Activated naive CD8-positive, alpha-beta T cell treated with anti-CD3 and anti-CD28 coated beads, Interleukin-2, amount 50 U/mL, for 24 hours (primary cell): Measurements from ENCODE around the gene IL17F.
"Not testable (repeated sequence)": the region's sequence is repeated elsewhere in the genome, so short reads cannot be mapped to it uniquely, and the experiment has no call there.

ENCODE experiments used
- ATAC-seq: fragments of 150-1000 bp; cut with Tn5 transposase; one replicate; pipeline ENCODE4 v1.10.0; 2021
- DNase-seq: peaks from one replicate; pipeline ENCODE4 v3.0.0; 2021
- H3K27ac Mint-ChIP-seq: one replicate; pipeline ENCODE4 v1.8.0; 2021; ENCODE audit warnings: mild to moderate bottlenecking, mixed read lengths
- H3K27me3 Mint-ChIP-seq: one replicate; pipeline ENCODE4 v1.8.0; 2021; ENCODE audit warnings: mixed read lengths
- H3K36me3 Mint-ChIP-seq: one replicate; pipeline ENCODE4 v1.8.0; 2021; ENCODE audit warnings: low read depth, mixed read lengths
- H3K4me1 Mint-ChIP-seq: one replicate; pipeline ENCODE4 v1.8.0; 2021; ENCODE audit warnings: mixed read lengths
- H3K4me3 Mint-ChIP-seq: one replicate; pipeline ENCODE4 v1.8.0; 2021; ENCODE audit warnings: mild to moderate bottlenecking, moderate library complexity, mixed read lengths
- H3K9me3 Mint-ChIP-seq: one replicate; pipeline ENCODE4 v1.8.0; 2021; ENCODE audit warnings: mixed read lengths

The IL17F gene

DNA sequence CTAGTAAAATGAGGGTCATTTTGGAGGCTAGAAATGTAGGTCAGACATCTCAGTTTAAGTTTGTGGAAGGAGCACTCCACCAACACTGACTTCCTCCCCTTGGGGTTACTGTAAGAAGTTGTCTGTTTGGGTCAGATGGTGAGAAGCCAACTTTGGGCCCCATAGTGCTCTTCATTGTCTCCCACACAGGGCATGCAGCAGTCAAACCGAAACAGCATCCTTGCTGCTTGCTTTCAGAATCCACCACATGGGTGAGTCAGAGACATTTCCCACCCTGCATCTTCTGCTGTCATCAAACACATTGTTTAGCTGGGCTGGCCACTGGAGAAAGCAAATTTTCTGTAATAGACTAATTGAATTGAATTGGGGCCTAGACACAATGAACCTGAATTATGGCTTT is 16.8 kb downstream of the IL17F start:
- Mint-ChIP-seq H3K9me3 (no peaks in the 10 kb centered on the region), H3K27me3 (peaks cover 49% of the 10 kb centered on the region), H3K4me3 (no peak overlapping the region), H3K4me1 (peaks cover 35% of the 10 kb centered on the region), H3K27ac (peak overlapping the region; percentile 16), H3K36me3 (no peaks in the 10 kb centered on the region)
- DNase-seq (peak; percentile 72), ATAC-seq (peak; percentile 95)

DNA sequence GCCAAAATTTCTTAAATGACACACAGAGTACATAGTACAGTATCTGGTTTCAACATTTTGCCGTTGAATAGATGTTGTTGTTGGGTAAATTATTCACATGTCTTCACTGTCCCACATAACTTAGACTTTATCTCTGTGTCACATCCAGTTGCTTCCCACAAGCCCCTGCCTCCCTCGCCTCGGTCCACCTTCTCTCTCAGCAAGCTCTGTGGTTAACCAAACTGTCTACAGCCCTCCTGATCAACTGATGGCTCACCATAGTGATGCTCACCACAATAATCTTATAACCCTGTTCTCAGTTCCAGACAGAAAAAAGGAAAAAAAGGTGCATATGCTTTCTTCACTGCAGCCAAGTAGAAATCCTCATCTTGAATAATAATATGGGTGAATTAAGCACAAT is 23.0 kb downstream of the IL17F start:
- ATAC-seq = peak; percentile 95
- Mint-ChIP-seq H3K9me3 (no peaks in the 10 kb centered on the region), H3K36me3 (no peaks in the 10 kb centered on the region), H3K27ac (peak overlapping the region; percentile 2), H3K27me3 (peaks cover 55% of the 10 kb centered on the region), H3K4me1 (peaks cover 14% of the 10 kb centered on the region), H3K4me3 (no peak overlapping the region)
- DNase-seq = peak; percentile 37

DNA sequence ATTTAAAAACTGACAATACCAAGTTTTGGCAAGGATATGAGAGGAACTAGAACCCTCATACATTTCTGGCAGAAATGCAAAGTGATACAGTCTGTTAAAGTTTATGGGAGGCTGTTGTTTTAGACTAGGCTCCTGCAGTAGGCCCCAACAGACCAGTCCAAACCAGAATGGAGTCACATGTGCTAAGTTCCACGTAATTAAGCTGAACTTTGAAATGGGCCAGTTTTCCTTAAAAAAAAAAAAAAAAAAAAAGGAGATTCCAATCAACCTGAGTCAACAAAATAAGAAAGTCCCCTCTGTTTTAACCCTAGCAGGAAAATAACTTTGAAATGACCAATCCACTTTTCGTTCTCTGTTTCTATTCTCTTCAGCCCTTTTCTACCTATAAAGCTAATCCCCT is 26.5 kb downstream of the IL17F start:
- no peak for ATAC-seq
- H3K36me3 Mint-ChIP-seq = no peaks in the 10 kb centered on the region
- H3K27me3 Mint-ChIP-seq = peaks cover 32% of the 10 kb centered on the region
- H3K4me3 Mint-ChIP-seq = no peak overlapping the region
- no peak for DNase-seq
- no peak overlapping the region for H3K27ac Mint-ChIP-seq
- H3K4me1 Mint-ChIP-seq = peaks cover 17% of the 10 kb centered on the region
- H3K9me3 Mint-ChIP-seq = no peaks in the 10 kb centered on the region

DNA sequence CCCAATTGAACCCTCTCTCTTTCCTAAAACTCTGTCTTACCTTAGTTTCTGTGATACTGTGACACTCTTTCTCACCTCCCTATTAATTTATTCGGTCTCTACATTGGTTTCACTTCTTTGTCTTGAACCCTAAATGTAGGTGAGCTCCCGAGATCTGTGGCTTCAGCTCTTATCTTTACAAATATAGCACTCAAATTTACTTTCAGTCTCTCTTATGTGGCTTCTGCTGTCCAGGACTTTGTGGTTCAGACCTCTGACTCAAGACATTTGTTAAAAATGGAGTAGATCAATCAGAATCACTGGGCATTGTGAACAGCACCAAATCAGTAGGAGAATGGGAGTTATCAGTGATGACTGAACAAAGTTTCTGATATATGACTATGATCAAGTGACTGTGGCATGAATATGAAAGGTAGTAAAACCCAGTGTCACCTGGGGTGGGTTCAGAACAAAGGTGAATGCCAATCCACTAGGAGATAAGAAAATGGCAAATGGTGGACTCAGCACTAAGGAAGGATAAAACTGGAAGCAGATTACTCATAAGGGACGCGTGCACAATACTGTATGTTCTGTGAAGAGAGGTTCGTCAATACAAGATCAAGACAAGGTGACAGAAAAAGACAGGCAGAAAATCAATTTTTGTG is 27.2 kb downstream of the IL17F start:
- H3K27ac Mint-ChIP-seq = no peak overlapping the region
- H3K4me1 Mint-ChIP-seq = peaks cover 18% of the 10 kb centered on the region
- no peak overlapping the region for H3K4me3 Mint-ChIP-seq
- no peaks in the 10 kb centered on the region for H3K36me3 Mint-ChIP-seq
- ATAC-seq (no peak), DNase-seq (no peak)
- peaks cover 34% of the 10 kb centered on the region for H3K27me3 Mint-ChIP-seq
- no peaks in the 10 kb centered on the region for H3K9me3 Mint-ChIP-seq

DNA sequence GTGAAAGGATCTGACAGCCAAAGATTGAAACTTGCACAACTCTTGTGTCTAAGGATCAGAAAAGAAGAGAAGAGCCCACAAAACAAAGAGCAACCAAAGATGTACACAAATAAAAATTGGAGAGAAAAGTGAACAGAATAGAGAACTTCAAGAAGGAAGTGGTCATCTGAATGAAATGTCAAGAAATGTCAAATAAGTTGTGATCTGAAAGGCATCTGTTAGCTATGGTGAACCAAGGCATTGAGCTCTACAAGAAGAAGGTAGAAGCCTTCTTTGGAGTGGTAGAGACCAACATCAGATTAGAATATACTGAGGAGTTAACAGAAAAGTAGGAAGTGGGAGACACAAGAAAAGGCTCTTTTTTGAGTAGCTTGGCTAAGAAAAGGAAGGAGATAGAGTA is 28.5 kb downstream of the IL17F start:
- DNase-seq (no peak), ATAC-seq (no peak)
- Mint-ChIP-seq H3K4me1 (peaks cover 10% of the 10 kb centered on the region), H3K4me3 (no peak overlapping the region), H3K27ac (no peak overlapping the region), H3K27me3 (peaks cover 34% of the 10 kb centered on the region), H3K36me3 (no peaks in the 10 kb centered on the region), H3K9me3 (no peaks in the 10 kb centered on the region)

DNA sequence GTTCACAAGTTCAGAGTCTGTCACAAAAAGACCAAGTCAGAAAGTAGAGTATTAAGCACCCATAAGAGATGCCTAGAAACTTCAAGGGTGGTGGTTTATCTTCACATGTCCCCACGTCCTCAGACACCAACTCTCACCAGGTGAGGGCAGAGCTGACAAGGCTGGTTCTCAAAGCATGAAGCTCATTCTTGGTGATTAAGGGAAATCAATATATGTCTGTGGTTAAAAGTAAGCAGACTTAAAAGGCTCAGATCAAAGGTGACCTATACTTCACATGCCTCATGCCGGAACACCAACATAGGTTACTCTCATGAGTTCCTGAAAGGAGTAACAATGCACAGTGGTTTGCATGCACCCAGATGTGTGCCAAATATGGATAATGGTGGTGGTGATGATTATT is 31.2 kb downstream of the IL17F start:
- Mint-ChIP-seq H3K9me3 (no peaks in the 10 kb centered on the region), H3K36me3 (no peaks in the 10 kb centered on the region), H3K4me3 (no peak overlapping the region), H3K27ac (no peak overlapping the region), H3K27me3 (peaks cover 27% of the 10 kb centered on the region), H3K4me1 (peaks cover 7% of the 10 kb centered on the region)
- DNase-seq (no peak), ATAC-seq (peak; percentile 82)

DNA sequence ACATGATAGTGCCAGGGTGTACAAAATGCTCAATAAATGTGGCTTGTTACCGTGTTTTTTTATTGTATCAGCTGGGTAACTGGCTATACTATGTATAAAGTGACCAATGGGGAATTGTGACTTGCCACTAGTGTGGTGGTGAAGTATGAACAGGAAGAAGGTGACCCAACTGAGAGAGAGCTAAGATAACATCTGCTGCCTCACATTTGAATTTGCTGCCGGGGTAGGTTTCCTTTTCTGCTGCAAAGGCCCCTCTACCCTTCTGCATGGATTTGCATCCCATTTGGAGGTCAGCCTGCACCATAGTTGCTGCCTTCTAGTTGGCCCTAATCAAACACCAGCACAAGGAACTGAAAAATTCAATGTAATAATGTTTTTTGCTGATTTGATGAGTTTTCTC is 34.1 kb downstream of the IL17F start:
- H3K4me3 Mint-ChIP-seq = no peak overlapping the region
- DNase-seq (no peak), ATAC-seq (no peak)

DNA sequence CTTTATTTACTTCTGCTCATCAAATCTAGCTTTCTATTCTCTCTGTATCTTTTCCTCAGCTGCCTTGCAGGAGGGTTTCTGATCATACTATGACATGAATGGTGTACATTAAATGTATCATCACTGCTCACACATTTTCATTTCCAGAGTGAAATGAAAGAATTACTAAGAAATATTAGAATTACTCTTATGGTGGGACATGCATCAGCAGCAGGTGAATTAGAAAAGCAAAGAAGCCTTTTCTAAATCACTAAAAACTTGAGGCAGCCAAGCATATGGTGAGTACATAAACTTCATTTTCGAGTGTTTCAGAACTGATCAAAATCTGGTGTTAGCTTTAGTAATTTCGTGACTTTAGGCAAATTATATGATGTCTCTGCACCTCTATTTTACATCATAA is 34.5 kb downstream of the IL17F start:
- no peak for DNase-seq
- H3K36me3 Mint-ChIP-seq = no peaks in the 10 kb centered on the region
- ATAC-seq = no peak

More for the DNA sequence above, 34.1 kb downstream of the IL17F start:
- Mint-ChIP-seq H3K36me3 (no peaks in the 10 kb centered on the region), H3K27ac (no peak overlapping the region), H3K9me3 (no peaks in the 10 kb centered on the region), H3K27me3 (peaks cover 30% of the 10 kb centered on the region), H3K4me1 (peaks cover 7% of the 10 kb centered on the region)

DNA sequence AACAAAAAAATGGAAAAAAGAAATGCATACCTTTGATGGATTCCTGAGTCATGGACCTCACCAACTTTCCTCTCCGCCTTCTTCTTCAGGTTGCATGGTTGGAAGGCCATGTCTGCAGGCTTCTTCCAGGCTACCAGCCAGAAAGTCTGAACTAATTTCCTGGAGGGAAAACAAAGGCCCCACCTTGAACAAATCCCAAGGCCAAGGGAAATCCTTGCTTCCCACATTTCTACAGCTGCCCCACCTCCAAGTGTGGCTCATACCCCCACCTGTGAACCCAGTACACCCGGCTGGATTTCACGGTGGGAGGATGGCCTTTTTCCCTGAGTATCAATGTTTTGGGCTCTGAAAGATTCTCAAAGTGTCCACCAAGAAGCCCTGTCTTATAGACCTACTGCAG is 35.7 kb downstream of the IL17F start:
- no peaks in the 10 kb centered on the region for H3K36me3 Mint-ChIP-seq
- peaks cover 7% of the 10 kb centered on the region for H3K4me1 Mint-ChIP-seq
- H3K4me3 Mint-ChIP-seq = no peak overlapping the region
- ATAC-seq = no peak
- H3K27me3 Mint-ChIP-seq = peaks cover 30% of the 10 kb centered on the region
- H3K27ac Mint-ChIP-seq = no peak overlapping the region
- DNase-seq = no peak
- H3K9me3 Mint-ChIP-seq = no peaks in the 10 kb centered on the region

More for the DNA sequence above, 34.5 kb downstream of the IL17F start:
- H3K9me3 Mint-ChIP-seq = no peaks in the 10 kb centered on the region
- H3K27ac Mint-ChIP-seq = no peak overlapping the region
- peaks cover 30% of the 10 kb centered on the region for H3K27me3 Mint-ChIP-seq
- H3K4me1 Mint-ChIP-seq = peaks cover 7% of the 10 kb centered on the region
- no peak overlapping the region for H3K4me3 Mint-ChIP-seq

DNA sequence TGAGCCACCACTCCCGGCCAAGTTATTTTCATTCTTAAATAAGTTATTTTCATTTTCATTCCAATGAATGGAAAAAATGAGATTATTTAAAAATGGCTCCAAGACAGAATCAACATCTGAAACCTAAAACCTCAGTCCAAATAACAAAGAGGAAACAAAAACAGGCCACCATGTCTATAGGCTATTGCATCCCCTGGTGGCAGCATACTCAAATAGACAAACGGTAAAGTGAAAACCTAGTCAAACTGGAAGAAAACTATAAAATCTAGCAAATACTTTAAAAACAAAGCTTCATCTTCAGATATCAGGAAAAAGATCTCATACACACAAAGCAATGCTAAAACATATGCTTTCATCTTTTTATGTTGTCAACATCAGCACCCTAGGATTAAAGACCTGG is 37.2 kb downstream of the IL17F start:
- H3K36me3 Mint-ChIP-seq = no peaks in the 10 kb centered on the region

DNA sequence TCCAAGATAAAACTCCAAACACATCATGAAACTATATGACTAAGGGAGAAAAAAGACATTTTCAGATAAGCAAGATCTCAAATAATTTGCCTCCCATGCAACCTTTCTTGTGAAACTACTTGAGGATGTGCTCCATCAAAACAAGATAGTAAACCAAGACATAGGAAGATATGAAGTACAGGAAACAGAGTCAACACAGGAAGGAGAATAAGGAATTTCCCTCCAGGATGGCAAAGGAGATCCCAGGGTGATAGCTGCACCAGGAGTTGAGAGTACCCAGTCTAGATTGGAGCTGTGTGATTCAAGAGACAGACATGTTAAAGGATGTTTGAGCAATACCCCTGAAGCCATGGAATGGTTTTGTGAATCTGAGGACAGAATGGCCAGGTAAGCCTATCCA is 42.8 kb downstream of the IL17F start:
- peaks cover 11% of the 10 kb centered on the region for H3K36me3 Mint-ChIP-seq
- peaks cover 30% of the 10 kb centered on the region for H3K9me3 Mint-ChIP-seq
- H3K4me1 Mint-ChIP-seq = peaks cover 15% of the 10 kb centered on the region
- ATAC-seq (no peak), DNase-seq (no peak)
- no peak overlapping the region for H3K27ac Mint-ChIP-seq
- no peak overlapping the region for H3K4me3 Mint-ChIP-seq
- peaks cover 34% of the 10 kb centered on the region for H3K27me3 Mint-ChIP-seq

More for the DNA sequence above, 37.2 kb downstream of the IL17F start:
- Mint-ChIP-seq H3K9me3 (no peaks in the 10 kb centered on the region), H3K27me3 (peaks cover 22% of the 10 kb centered on the region), H3K27ac (no peak overlapping the region), H3K4me3 (no peak overlapping the region), H3K4me1 (no peaks in the 10 kb centered on the region)
- ATAC-seq (no peak), DNase-seq (no peak)

DNA sequence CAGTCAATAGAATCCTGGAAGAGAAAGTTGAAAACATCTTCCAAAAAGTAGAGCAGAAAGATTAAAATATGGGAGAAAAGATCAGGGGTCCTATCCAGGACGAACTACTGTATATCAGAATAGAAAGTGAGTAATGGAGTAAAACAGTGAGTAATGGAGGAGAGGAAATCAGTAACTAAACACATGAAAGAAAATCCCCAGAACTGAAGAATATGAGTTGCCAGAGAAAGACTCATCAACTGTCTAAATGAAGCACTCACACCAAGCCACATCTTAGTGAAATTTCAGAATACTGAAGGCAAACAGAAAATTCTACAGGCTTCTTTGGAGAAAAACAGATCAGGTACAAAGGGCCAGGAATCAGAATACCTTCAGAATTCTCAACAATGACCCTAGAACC is 43.3 kb downstream of the IL17F start:
- Mint-ChIP-seq H3K4me1 (peaks cover 15% of the 10 kb centered on the region), H3K27me3 (peaks cover 34% of the 10 kb centered on the region), H3K4me3 (no peak overlapping the region), H3K9me3 (peaks cover 30% of the 10 kb centered on the region), H3K36me3 (peaks cover 11% of the 10 kb centered on the region), H3K27ac (no peak overlapping the region)
- ATAC-seq = peak; percentile 65
- no peak for DNase-seq

DNA sequence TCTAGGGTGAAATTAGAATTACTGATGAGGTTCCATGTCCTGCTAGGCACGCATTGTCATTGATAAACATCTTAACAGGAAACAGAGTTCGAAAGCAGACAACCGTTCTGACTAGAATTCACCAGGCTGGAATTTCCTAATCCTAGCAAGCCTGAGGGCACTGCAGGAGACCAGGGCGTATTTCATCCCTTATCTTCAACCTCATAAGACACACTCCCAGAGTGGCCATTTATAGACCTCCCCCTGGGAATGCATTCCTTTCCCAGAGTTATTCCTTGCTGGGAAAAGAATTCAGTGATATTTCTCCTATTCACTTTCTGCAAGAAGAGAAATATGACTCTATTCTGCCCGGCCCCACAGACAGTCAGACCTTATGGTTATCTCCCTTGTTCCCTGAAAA is 44.2 kb downstream of the IL17F start:
- H3K27ac Mint-ChIP-seq, H3K4me3 Mint-ChIP-seq, DNase-seq, ATAC-seq: not testable (repeated sequence)
- Mint-ChIP-seq H3K27me3 (peaks cover 39% of the 10 kb centered on the region), H3K36me3 (peaks cover 11% of the 10 kb centered on the region), H3K4me1 (peaks cover 15% of the 10 kb centered on the region), H3K9me3 (peaks cover 30% of the 10 kb centered on the region)

DNA sequence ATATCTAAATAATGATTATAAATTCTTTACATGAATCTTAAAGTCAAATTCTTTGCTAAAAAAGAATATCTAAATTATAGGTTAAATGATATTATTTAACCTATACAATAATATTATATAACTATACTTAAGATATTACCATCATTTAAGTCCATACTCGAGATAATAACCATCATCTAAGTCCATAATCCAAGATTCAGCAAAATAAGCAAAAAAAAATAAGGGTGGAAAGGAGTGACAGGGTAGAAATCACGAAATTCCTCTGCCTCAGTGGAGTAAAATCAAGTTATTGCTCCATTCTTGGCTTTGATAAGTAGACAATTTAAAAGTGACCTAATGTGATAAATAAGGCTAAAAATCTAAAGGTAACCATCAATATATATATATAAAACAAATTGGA is 48.4 kb downstream of the IL17F start:
- H3K9me3 Mint-ChIP-seq = peaks cover 23% of the 10 kb centered on the region
- H3K4me1 Mint-ChIP-seq = peaks cover 4% of the 10 kb centered on the region
- H3K36me3 Mint-ChIP-seq = peaks cover 11% of the 10 kb centered on the region
- DNase-seq = no peak
- H3K4me3 Mint-ChIP-seq = no peak overlapping the region
- H3K27ac Mint-ChIP-seq = no peak overlapping the region
- ATAC-seq = no peak
- H3K27me3 Mint-ChIP-seq = peaks cover 44% of the 10 kb centered on the region

DNA sequence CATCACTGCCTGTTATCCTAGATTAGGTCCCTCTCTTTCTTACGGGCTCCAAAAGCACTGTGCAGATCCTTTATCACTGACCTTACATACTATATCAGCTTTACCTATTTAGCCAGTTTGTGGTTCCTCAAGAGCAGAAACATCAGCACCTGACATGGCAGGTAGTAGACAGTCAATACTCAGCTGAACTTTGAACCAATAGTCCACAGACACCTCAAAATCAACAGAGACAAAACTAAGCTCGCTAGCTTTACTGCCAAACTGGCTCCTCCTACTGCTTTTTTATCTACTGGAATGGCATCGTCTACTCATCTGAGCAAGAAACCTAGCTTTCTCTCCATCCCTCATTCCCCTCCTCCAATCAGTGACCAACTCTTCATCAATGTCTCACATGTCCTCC is 52.5 kb downstream of the IL17F start:
- no peaks in the 10 kb centered on the region for H3K9me3 Mint-ChIP-seq
- H3K4me3 Mint-ChIP-seq = no peak overlapping the region
- no peak overlapping the region for H3K27ac Mint-ChIP-seq
- H3K27me3 Mint-ChIP-seq = peaks cover 37% of the 10 kb centered on the region
- no peaks in the 10 kb centered on the region for H3K36me3 Mint-ChIP-seq
- no peak for DNase-seq
- no peak for ATAC-seq
- no peaks in the 10 kb centered on the region for H3K4me1 Mint-ChIP-seq

DNA sequence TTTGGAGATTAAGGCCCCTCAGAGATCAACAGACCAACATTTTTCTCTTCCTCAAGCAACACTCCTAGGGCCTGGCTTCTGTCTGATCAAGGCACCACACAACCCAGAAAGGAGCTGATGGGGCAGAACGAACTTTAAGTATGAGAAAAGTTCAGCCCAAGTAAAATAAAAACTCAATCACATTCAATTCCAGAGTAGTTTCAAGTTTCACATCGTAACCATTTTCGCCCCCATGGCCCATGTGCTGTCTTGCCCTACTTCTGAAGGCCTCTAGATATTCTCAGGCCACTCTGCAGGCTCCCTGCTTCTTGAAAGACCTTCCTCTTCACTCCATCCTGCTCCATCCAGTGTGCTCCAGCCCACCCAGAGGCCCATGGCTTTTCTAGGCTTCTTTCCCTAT is 53.9 kb downstream of the IL17F start:
- DNase-seq (no peak), ATAC-seq (no peak)
- H3K27ac Mint-ChIP-seq = no peak overlapping the region
- H3K36me3 Mint-ChIP-seq = no peaks in the 10 kb centered on the region
- H3K4me3 Mint-ChIP-seq = no peak overlapping the region
- H3K27me3 Mint-ChIP-seq = peaks cover 44% of the 10 kb centered on the region
- H3K9me3 Mint-ChIP-seq = no peaks in the 10 kb centered on the region
- peaks cover 2% of the 10 kb centered on the region for H3K4me1 Mint-ChIP-seq
